HUES64 (cell line): ENCODE results near the gene YY1AP1.
"Not testable (repeated sequence)": the region's sequence is repeated elsewhere in the genome, so short reads cannot be mapped to it uniquely, and the experiment has no call there.

Source experiments
- H3K27ac ChIP-seq: 2 replicates; pipeline ENCODE4 v1.7.0; 2013; ENCODE audit warnings: low read depth, low read length, inconsistent platforms
- H3K27me3 ChIP-seq: 2 replicates; pipeline ENCODE4 v1.6.1; 2013; ENCODE audit warnings: mild to moderate bottlenecking, low read length; ENCODE audit not compliant: insufficient read depth
- H3K36me3 ChIP-seq: 2 replicates; pipeline ENCODE4 v1.6.1; 2013; ENCODE audit warnings: mild to moderate bottlenecking, low read length; ENCODE audit not compliant: insufficient read depth
- H3K4me1 ChIP-seq: 2 replicates; pipeline ENCODE4 v1.6.1; 2013; ENCODE audit warnings: mild to moderate bottlenecking, low read length, moderate library complexity; ENCODE audit not compliant: insufficient read depth
- H3K4me3 ChIP-seq: 2 replicates; pipeline ENCODE4 v1.5.1; 2013; ENCODE audit warnings: mild to moderate bottlenecking, low read length, moderate library complexity
- H3K9ac ChIP-seq: 2 replicates; pipeline ENCODE4 v1.6.1; 2013; ENCODE audit warnings: mild to moderate bottlenecking, low read depth, low read length
- H3K9me3 ChIP-seq: 2 replicates; pipeline ENCODE4 v1.6.1; 2013; ENCODE audit warnings: low read depth, low read length; ENCODE audit not compliant: insufficient read depth
- WGBS: fragments of 150-250, 120-280 bp; methylation state at CpG from one replicate; pipeline ENCODE4 v1.1.7; 2013; ENCODE audit warnings: missing lambda C conversion rate; 5-methylcytosine and 5-hydroxymethylcytosine counted together

The YY1AP1 gene

GRCh38 chr1:155694167-155694566 lies 5.6 kb upstream of the YY1AP1 start:
- Histone ChIP-seq H3K4me3 (no peak overlapping the region), H3K27me3 (no peaks in the 10 kb centered on the region), H3K9me3 (peaks cover 21% of the 10 kb centered on the region), H3K4me1 (peaks cover 7% of the 10 kb centered on the region; the same call in 1 of the 2 replicates), H3K27ac (no peak overlapping the region), H3K9ac (no peak overlapping the region), H3K36me3 (peaks cover 47% of the 10 kb centered on the region)
- 97% methylated on average over 7 of the region's 7 CpGs for WGBS

- Histone ChIP-seq H3K4me3 (no peak overlapping the region), H3K9me3 (peaks cover 21% of the 10 kb centered on the region), H3K9ac (no peak overlapping the region), H3K27me3 (no peaks in the 10 kb centered on the region), H3K27ac (no peak overlapping the region), H3K36me3 (peaks cover 42% of the 10 kb centered on the region), H3K4me1 (peaks cover 7% of the 10 kb centered on the region; the same call in 1 of the 2 replicates)
- WGBS = 95% methylated on average over 8 of the region's 8 CpGs
Observed at GRCh38 chr1:155691992-155692528, 3.5 kb upstream of the YY1AP1 start.

- H3K4me3 ChIP-seq = peak within 1 kb of the TSS; percentile 93
- under 1% methylated on average over 24 of the region's 28 CpGs for WGBS
- H3K27me3 ChIP-seq, H3K4me1 ChIP-seq: not testable (repeated sequence)
- peak within 1 kb of the TSS; percentile 96 for H3K27ac ChIP-seq
- H3K9me3 ChIP-seq = peaks cover 15% of the 10 kb centered on the region; the same call in 1 of the 2 replicates
- peaks cover 34% of the 10 kb centered on the region for H3K36me3 ChIP-seq
- H3K9ac ChIP-seq = peak within 1 kb of the TSS; percentile 99
Observed at GRCh38 chr1:155689081-155689607, 570 bp upstream of the YY1AP1 start, which contains the start of gene DAP3. TSS of gene DAP3 (plus strand) at chr1:155689091. CDS start at chr1:155709780, 20,689 bp downstream.

GRCh38 chr1:155687705-155688323 lies 760 bp downstream of the YY1AP1 start:
- WGBS = under 1% methylated on average over 28 of the region's 35 CpGs
- H3K4me3 ChIP-seq = peak overlapping the region; percentile 93
- peak overlapping the region; percentile 96 for H3K27ac ChIP-seq
- peaks cover 28% of the 10 kb centered on the region for H3K36me3 ChIP-seq
- peak overlapping the region; percentile 99 for H3K9ac ChIP-seq
- H3K4me1 ChIP-seq, H3K27me3 ChIP-seq: not testable (repeated sequence)
- peaks cover 15% of the 10 kb centered on the region; the same call in 1 of the 2 replicates for H3K9me3 ChIP-seq

- Histone ChIP-seq H3K27ac (no peak overlapping the region), H3K9ac (no peak overlapping the region), H3K9me3 (no peaks in the 10 kb centered on the region), H3K27me3 (no peaks in the 10 kb centered on the region), H3K4me1 (no peaks in the 10 kb centered on the region), H3K36me3 (peaks cover 41% of the 10 kb centered on the region), H3K4me3 (no peak overlapping the region)
- WGBS = 100% methylated on average over 1 of the region's 2 CpGs
Observed at GRCh38 chr1:155681776-155682175, 6.8 kb downstream of the YY1AP1 start.

- Histone ChIP-seq H3K36me3 (peaks cover 50% of the 10 kb centered on the region), H3K4me1 (no peaks in the 10 kb centered on the region), H3K4me3 (no peak overlapping the region), H3K9me3 (no peaks in the 10 kb centered on the region), H3K27ac (no peak overlapping the region), H3K9ac (no peak overlapping the region), H3K27me3 (no peaks in the 10 kb centered on the region)
- 92% methylated on average over 6 of the region's 6 CpGs for WGBS
Observed at GRCh38 chr1:155680531-155680930, 8.0 kb downstream of the YY1AP1 start.

GRCh38 chr1:155678992-155679391 lies 9.6 kb downstream of the YY1AP1 start:
- not testable (repeated sequence) for H3K9me3 ChIP-seq, H3K27ac ChIP-seq, H3K9ac ChIP-seq, H3K4me1 ChIP-seq, H3K4me3 ChIP-seq, H3K27me3 ChIP-seq
- 93% methylated on average over 1 of the region's 1 CpG for WGBS
- H3K36me3 ChIP-seq = peaks cover 64% of the 10 kb centered on the region

GRCh38 chr1:155678027-155678426 lies 10.5 kb downstream of the YY1AP1 start:
- WGBS = 99% methylated on average over 4 of the region's 4 CpGs

GRCh38 chr1:155673003-155673402 lies 15.6 kb downstream of the YY1AP1 start:
- H3K27me3 ChIP-seq = no peaks in the 10 kb centered on the region
- H3K27ac ChIP-seq = no peak overlapping the region
- H3K9ac ChIP-seq = no peak overlapping the region
- H3K4me1 ChIP-seq = no peaks in the 10 kb centered on the region
- no peak overlapping the region for H3K4me3 ChIP-seq
- 93% methylated on average over 6 of the region's 6 CpGs for WGBS
- no peaks in the 10 kb centered on the region for H3K9me3 ChIP-seq
- peaks cover 92% of the 10 kb centered on the region for H3K36me3 ChIP-seq

More at GRCh38 chr1:155678027-155678426, 10.5 kb downstream of the YY1AP1 start:
- Histone ChIP-seq H3K4me3 (no peak overlapping the region), H3K27ac (no peak overlapping the region), H3K9me3 (no peaks in the 10 kb centered on the region), H3K9ac (no peak overlapping the region), H3K4me1 (no peaks in the 10 kb centered on the region), H3K36me3 (peaks cover 70% of the 10 kb centered on the region), H3K27me3 (no peaks in the 10 kb centered on the region)

GRCh38 chr1:155671750-155672149 lies 16.8 kb downstream of the YY1AP1 start:
- Histone ChIP-seq H3K36me3 (peaks cover 90% of the 10 kb centered on the region), H3K4me1 (no peaks in the 10 kb centered on the region), H3K9me3 (no peaks in the 10 kb centered on the region), H3K27me3 (no peaks in the 10 kb centered on the region), H3K9ac (no peak overlapping the region), H3K4me3 (no peak overlapping the region), H3K27ac (no peak overlapping the region)
- WGBS = over 99% methylated on average over 3 of the region's 4 CpGs

GRCh38 chr1:155669233-155670162 lies 19.1 kb downstream of the YY1AP1 start:
- no peaks in the 10 kb centered on the region for H3K4me1 ChIP-seq
- no peak overlapping the region for H3K4me3 ChIP-seq
- 95% methylated on average over 4 of the region's 5 CpGs for WGBS
- H3K9ac ChIP-seq = no peak overlapping the region
- H3K36me3 ChIP-seq = peaks cover 88% of the 10 kb centered on the region
- no peaks in the 10 kb centered on the region for H3K9me3 ChIP-seq
- H3K27ac ChIP-seq = no peak overlapping the region
- no peaks in the 10 kb centered on the region for H3K27me3 ChIP-seq
